ENCODE measurements around the gene AMPD1.

The AMPD1 gene

GRCh38 chr1:114627107-114627506, 68.2 kb downstream of the AMPD1 start:
- DNase-seq: no peak

GRCh38 chr1:114623364-114623763, 72.0 kb downstream of the AMPD1 start:
- DNase-seq: no peak
